ENCODE results near the gene ODR4.

DNA sequence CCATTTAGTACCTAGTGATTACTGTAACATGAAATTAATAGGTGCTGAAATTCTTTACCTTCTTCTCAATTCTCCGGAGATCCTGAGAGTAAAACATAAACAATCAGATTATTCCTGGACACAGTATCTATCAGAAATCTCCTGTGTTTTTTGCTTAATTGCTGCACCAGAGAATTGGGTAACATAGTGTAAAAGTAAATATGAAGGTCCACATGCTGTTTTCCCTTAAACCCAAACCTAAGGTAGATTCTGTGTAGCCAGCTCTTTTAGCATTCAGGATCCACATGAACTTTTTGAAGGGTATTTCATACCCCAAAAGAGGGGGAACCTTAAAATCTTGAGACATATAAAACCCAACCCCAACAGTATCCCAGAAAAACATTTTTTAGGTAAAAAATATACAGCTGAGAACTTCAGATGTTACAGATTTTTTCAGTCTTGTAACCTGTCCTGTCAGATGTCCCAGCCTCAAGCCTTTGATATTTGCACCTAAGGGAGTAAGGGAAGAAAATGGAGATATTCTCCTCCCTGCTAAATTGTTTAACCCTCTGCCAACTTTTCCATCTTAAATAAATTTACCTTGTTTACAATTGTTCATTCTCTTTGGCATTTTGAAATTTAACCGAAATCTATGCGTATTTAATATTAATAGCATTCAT is 11.2 kb downstream of the ODR4 start:
- TF ChIP-seq CTCF (IDR thresholded peaks at IDR 0.05) (no peak), ZFX (IDR thresholded peaks at IDR 0.05; ENCODE audit: borderline replicate concordance) (no peak)
